HCT116 (cell line): ENCODE measurements around the gene KCNN3. TPM values are rescaled to one million over a fixed set of nuclear protein-coding genes. Genes with fewer than 3 reads are reported as not detected.

ENCODE experiments used
- ATAC-seq: fragments of 200-7000 bp; cut with Tn5 transposase; 2 replicates; pipeline ENCODE4 v1.9.1; 2020; ENCODE audit warnings: mild to moderate bottlenecking, moderate library complexity
- BruUV-seq: library from RNA; stranded (reverse); fragments of 400-500 nt; replicated peaks from 2 replicates; lab custom pipeline; 2021; lab: Mats Ljungman, UMichigan
- CTCF ChIA-PET: fragments of 300-600 bp; sonication (Branson Sonifier 250); formaldehyde crosslinking; loops from one replicate; lab custom pipeline; 2021; ENCODE audit warnings: antibody characterized with exemption; lab: Charles Lee
- POLR2A ChIA-PET: fragments of 300-600, 350-600 bp; sonication (Branson Sonifier 250); formaldehyde crosslinking; loops from one replicate; lab custom pipeline; 2021; ENCODE audit warnings: antibody characterized with exemption; lab: Charles Lee
- RAD21 ChIA-PET, 2 experiments: fragments of 300-600 bp; sonication (Branson Sonifier 250); formaldehyde crosslinking; loops; one replicate each; lab custom pipeline; 2023; ENCODE audit warnings: low total read pairs in 2 of 2; ENCODE audit not compliant: uncharacterized antibody in 2 of 2, unreplicated experiment in 2 of 2, low non-redundant PET in 1 of 2; lab: Charles Lee
- DNase-seq: peaks from one replicate; pipeline ENCODE4 v3.0.0-alpha.2; 2010; ENCODE audit warnings: low read depth, low spot score
- H2AFZ ChIP-seq: fragments of 200-600 bp; shearing (Covaris generic), sonication (generic); 2 replicates; pipeline ENCODE4 v1.6.1; 2017; ENCODE audit warnings: low read depth, mixed run types, mixed read lengths, antibody characterized with exemption, low read length; ENCODE audit not compliant: poor library complexity, severe bottlenecking
- H3K27ac ChIP-seq: 2 replicates; pipeline ENCODE4 v1.5.1; 2012; ENCODE audit warnings: low read depth, low read length
- H3K27me3 ChIP-seq: fragments of 200-600 bp; sonication (generic); 2 replicates; pipeline ENCODE4 v1.6.1; 2016; ENCODE audit warnings: mixed run types, low read length, mixed read lengths; ENCODE audit not compliant: insufficient read depth
- H3K36me3 ChIP-seq, 2 experiments: fragments of 200-500 bp in 1 of 2; fragments of 200-600 bp in 1 of 2; sonication (Bioruptor generic) in 1 of 2; sonication (generic) in 1 of 2; 2 replicates each; pipeline versions ENCODE4 v1.5.1 to v1.6.1; 2014 to 2016; ENCODE audit warnings: low read length in 2 of 2, inconsistent platforms in 1 of 2, mixed read lengths in 1 of 2, mixed run types in 1 of 2; ENCODE audit not compliant: insufficient read depth in 2 of 2, control insufficient read depth in 1 of 2
- H3K4me1 ChIP-seq, 2 experiments: fragments of 200-600 bp in 1 of 2; sonication (generic) in 1 of 2; 2 replicates each; pipeline versions ENCODE4 v1.5.1 to v1.6.1; 2012 to 2017; ENCODE audit warnings: low read length in 2 of 2, inconsistent platforms in 1 of 2, mild to moderate bottlenecking in 1 of 2, mixed read lengths in 1 of 2, mixed run types in 1 of 2, moderate library complexity in 1 of 2; ENCODE audit not compliant: insufficient read depth in 2 of 2, control insufficient read depth in 1 of 2
- H3K4me2 ChIP-seq: fragments of 200-600 bp; sonication (generic); 2 replicates; pipeline ENCODE4 v1.6.1; 2017; ENCODE audit warnings: mixed run types, low read length, mixed read lengths
- H3K4me3 ChIP-seq, 2 experiments: fragments of 200-600 bp in 1 of 2; sonication (generic) in 1 of 2; replicated peaks in 1 of 2; 2 replicates each; pipeline ENCODE4 v1.5.1; 2011 to 2016; ENCODE audit warnings: low read length in 2 of 2, control low read depth in 1 of 2, low read depth in 1 of 2, mild to moderate bottlenecking in 1 of 2, mixed read lengths in 1 of 2, mixed run types in 1 of 2
- H3K79me2 ChIP-seq: fragments of 200-600 bp; sonication (generic); 2 replicates; pipeline ENCODE4 v1.6.1; 2017; ENCODE audit warnings: mild to moderate bottlenecking, mixed run types, low read length, moderate library complexity, mixed read lengths; ENCODE audit not compliant: insufficient read depth
- H3K9ac ChIP-seq: fragments of 200-600 bp; sonication (generic); 2 replicates; pipeline ENCODE4 v1.6.1; 2016; ENCODE audit warnings: low read length, mixed read lengths
- H3K9me2 ChIP-seq: fragments of 200-600 bp; sonication (generic), shearing (Covaris generic); 2 replicates; pipeline ENCODE4 v1.6.1; 2017; ENCODE audit warnings: mixed run types, mild to moderate bottlenecking, moderate library complexity; ENCODE audit not compliant: insufficient read depth
- H3K9me3 ChIP-seq, 2 experiments: fragments of 200-500 bp in 1 of 2; fragments of 200-600 bp in 1 of 2; sonication (Bioruptor generic) in 1 of 2; sonication (generic) in 1 of 2; 2 replicates each; pipeline ENCODE4 v1.6.1; 2014 to 2017; ENCODE audit warnings: low read length in 2 of 2, mixed read lengths in 2 of 2, inconsistent platforms in 1 of 2, low read depth in 1 of 2, mild to moderate bottlenecking in 1 of 2, mixed run types in 1 of 2, moderate library complexity in 1 of 2; ENCODE audit not compliant: control insufficient read depth in 1 of 2, insufficient read depth in 1 of 2
- H4K20me1 ChIP-seq: fragments of 200-600 bp; sonication (generic), shearing (Covaris generic); 2 replicates; pipeline ENCODE4 v1.6.1; 2017; ENCODE audit warnings: mixed run types, mild to moderate bottlenecking, moderate library complexity; ENCODE audit not compliant: insufficient read depth
- ATF3 ChIP-seq: IDR thresholded peaks from 2 replicates; pipeline ENCODE4 v1.6.1; 2012
- CEBPB ChIP-seq: IDR thresholded peaks from 2 replicates; pipeline ENCODE4 v1.6.1; 2012; ENCODE audit warnings: low read depth
- CTCF ChIP-seq, 3 experiments: fragments of 200-600 bp in 1 of 3; sonication (generic) in 1 of 3; IDR thresholded peaks in 2 of 3; conservative IDR thresholded peaks in 1 of 3; 2 replicates each; pipeline ENCODE4 v1.5.1; 2012 to 2017; ENCODE audit warnings: low read depth in 2 of 3, low read length in 2 of 3, antibody characterized with exemption in 1 of 3, borderline replicate concordance in 1 of 3, control low read depth in 1 of 3, mild to moderate bottlenecking in 1 of 3, mixed read lengths in 1 of 3, mixed run types in 1 of 3, moderate library complexity in 1 of 3; ENCODE audit not compliant: insufficient read depth in 1 of 3
- EGR1 ChIP-seq: IDR thresholded peaks from 2 replicates; pipeline ENCODE4 v1.6.1; 2012; ENCODE audit warnings: low read depth
- EZH2 ChIP-seq: fragments of 200-600 bp; sonication (generic); IDR thresholded peaks from 2 replicates; pipeline ENCODE4 v1.6.1; 2017; ENCODE audit warnings: antibody characterized with exemption, mixed run types
- FOSL1 ChIP-seq: IDR thresholded peaks from 2 replicates; pipeline ENCODE4 v1.6.1; 2012; ENCODE audit warnings: low read depth
- MAX ChIP-seq: IDR thresholded peaks from 2 replicates; pipeline ENCODE4 v1.6.1; 2012
- POLR2A ChIP-seq: IDR thresholded peaks from 2 replicates; pipeline ENCODE4 v1.7.0; 2011; ENCODE audit warnings: borderline replicate concordance; ENCODE audit not compliant: insufficient read depth, insufficient read length; ENCODE audit errors: extremely low read depth
- POLR2AphosphoS5 ChIP-seq: IDR thresholded peaks from 2 replicates; pipeline ENCODE4 v1.6.1; 2011; ENCODE audit warnings: mild to moderate bottlenecking, low read depth, low read length, moderate library complexity
- REST ChIP-seq: IDR thresholded peaks from 2 replicates; pipeline ENCODE4 v1.6.1; 2012; ENCODE audit warnings: low read depth
- SIN3A ChIP-seq: IDR thresholded peaks from 2 replicates; pipeline ENCODE4 v1.6.1; 2012; ENCODE audit warnings: low read depth
- SP1 ChIP-seq: IDR thresholded peaks from 2 replicates; pipeline ENCODE4 v1.6.1; 2012; ENCODE audit warnings: low read depth
- TCF7L2 ChIP-seq: IDR thresholded peaks from 2 replicates; pipeline ENCODE4 v1.7.0; 2011; ENCODE audit warnings: borderline replicate concordance, inconsistent platforms; ENCODE audit not compliant: insufficient read depth, insufficient read length; ENCODE audit errors: extremely low read depth
- YY1 ChIP-seq: IDR thresholded peaks from 2 replicates; pipeline ENCODE4 v1.6.1; 2011; ENCODE audit warnings: low read length, low read depth, moderate library complexity, mild to moderate bottlenecking; ENCODE audit not compliant: insufficient replicate concordance; ENCODE audit errors: extremely low read depth
- ZFX ChIP-seq: fragments of 450-650 bp; IDR thresholded peaks from 2 replicates; pipeline ENCODE4 v1.6.1; 2017
- intact Hi-C: fragments of 100-400 bp; cut with micrococcal nuclease; formaldehyde crosslinking; loops from 2 replicates; pipeline ENCODE4 v1.10.0; 2022
- total RNA-seq: library from RNA; stranded (reverse); gene quantifications from one replicate; pipeline ENCODE4 v1.2.1, GENCODE V29; 2021; ENCODE audit not compliant: unreplicated experiment

Gene KCNN3
- total RNA-seq, 1 experiment from 2014 or later: 1.1 TPM

- Histone ChIP-seq H3K4me1 (peaks cover 0 to 6% of the 10 kb centered on the region in 2 experiments; a peak in 1 of 4 replicates), H3K27ac (no peak overlapping the region), H3K79me2 (no peaks in the 10 kb centered on the region), H3K9ac (no peak overlapping the region), H3K4me3 (no peak overlapping the region), H2AFZ (no peak overlapping the region), H3K9me2 (no peaks in the 10 kb centered on the region), H3K36me3 (no peaks in the 10 kb centered on the region), H3K9me3 (no peaks in the 10 kb centered on the region), H3K27me3 (no peaks in the 10 kb centered on the region), H4K20me1 (no peaks in the 10 kb centered on the region), H3K4me2 (no peak overlapping the region)
- no peak for TF ChIP-seq SIN3A
- no peak for TF ChIP-seq SP1
- TF ChIP-seq FOSL1: no peak
- TF ChIP-seq POLR2A: no peak
- BruUV-seq: no TSS peak
- CTCF ChIA-PET: no interaction called here
- intact Hi-C loops: no loop called here
- RAD21 ChIA-PET: no interaction called here
- ATAC-seq (no peak), DNase-seq (no peak)
- POLR2A ChIA-PET: no interaction called here
Measured at GRCh38 chr1:154816369-154816768, 53.7 kb downstream of the KCNN3 start.

GRCh38 chr1:154813846-154814505, 56.1 kb downstream of the KCNN3 start:
- no peaks in the 10 kb centered on the region for H3K79me2 ChIP-seq
- no peak overlapping the region for H3K4me2 ChIP-seq
- H4K20me1 ChIP-seq: no peaks in the 10 kb centered on the region
- no TSS peak for BruUV-seq
- no peaks in the 10 kb centered on the region for H3K9me2 ChIP-seq
- no peak overlapping the region for H3K9ac ChIP-seq
- peaks cover 13 to 20% of the 10 kb centered on the region in 2 experiments; a peak in 3 of 4 replicates for H3K4me1 ChIP-seq
- H3K27ac ChIP-seq: no peak overlapping the region
- CTCF ChIA-PET: no interaction called here
- no peaks in the 10 kb centered on the region for H3K36me3 ChIP-seq
- DNase-seq: no peak
- no peaks in the 10 kb centered on the region for H3K9me3 ChIP-seq
- H3K27me3 ChIP-seq: no peaks in the 10 kb centered on the region
- H2AFZ ChIP-seq: no peak overlapping the region
- POLR2A ChIA-PET: interaction anchor here (0.6 kb wide), 1 partner anchor 23 kb away, joined by 3 read pairs; no protein-coding TSS in a partner anchor
- intact Hi-C loops: no loop called here
- ATAC-seq: no peak
- H3K4me3 ChIP-seq: no peak overlapping the region
- RAD21 ChIA-PET: no interaction called here
- TF ChIP-seq CEBPB: no peak
- no peak for TF ChIP-seq TCF7L2
- no peak for TF ChIP-seq CTCF (IDR thresholded peaks at IDR 0.05 in 2 of 3, conservative IDR thresholded peaks at IDR 0.05 in 1 of 3; ENCODE audit: borderline replicate concordance in 1 of 3, insufficient read depth in 1 of 3, low read depth in 2 of 3, low read length in 2 of 3)
- no peak for TF ChIP-seq REST
- TF ChIP-seq EGR1: no peak
- TF ChIP-seq ZFX: no peak
- TF ChIP-seq YY1: no peak
- no peak for TF ChIP-seq EZH2
- TF ChIP-seq ATF3: no peak
- no peak for TF ChIP-seq SIN3A
- TF ChIP-seq MAX: no peak
- TF ChIP-seq POLR2AphosphoS5: no peak
